Activated CD8-positive, alpha-beta T cell treated with anti-CD3 and anti-CD28 coated beads for 36 hours (primary cell): ENCODE data around the gene STIM1. TPM values are rescaled to one million over a fixed set of nuclear protein-coding genes. Genes with fewer than 3 reads are reported as not detected.

Source experiments
- ATAC-seq: fragments of 200-7000 bp; cut with Tn5 transposase; one replicate; pipeline ENCODE4 v1.10.0; 2021; ENCODE audit warnings: mild to moderate bottlenecking, moderate library complexity
- CTCF ChIA-PET: fragments of 350-600 bp; sonication (Branson Sonifier 250); formaldehyde crosslinking; loops from one replicate; lab custom pipeline; 2021; ENCODE audit warnings: antibody characterized with exemption; lab: Charles Lee
- POLR2A ChIA-PET: fragments of 350-600 bp; sonication (Branson Sonifier 250); formaldehyde crosslinking; loops from one replicate; lab custom pipeline; 2021; ENCODE audit warnings: antibody characterized with exemption; lab: Charles Lee
- DNase-seq: peaks from one replicate; pipeline ENCODE4 v3.0.0-alpha.2; 2020
- H3K27ac Mint-ChIP-seq: one replicate; pipeline ENCODE4 v1.8.0; 2021; ENCODE audit warnings: mild to moderate bottlenecking, mixed read lengths
- H3K27me3 Mint-ChIP-seq: one replicate; pipeline ENCODE4 v1.8.0; 2021; ENCODE audit warnings: mixed read lengths
- H3K36me3 Mint-ChIP-seq: one replicate; pipeline ENCODE4 v1.8.0; 2021; ENCODE audit warnings: low read depth, mixed read lengths
- H3K4me1 Mint-ChIP-seq: one replicate; pipeline ENCODE4 v1.8.0; 2021; ENCODE audit warnings: low read depth, mixed read lengths
- H3K4me3 Mint-ChIP-seq: one replicate; pipeline ENCODE4 v1.8.0; 2021; ENCODE audit warnings: mild to moderate bottlenecking, moderate library complexity, mixed read lengths
- H3K9me3 Mint-ChIP-seq: one replicate; pipeline ENCODE4 v1.8.0; 2021; ENCODE audit warnings: mixed read lengths
- intact Hi-C: fragments of 100-400 bp; cut with micrococcal nuclease; formaldehyde crosslinking; loops from one replicate; pipeline ENCODE4 v1.10.0; 2022
- total RNA-seq, 2 experiments: library from RNA; stranded (reverse); gene quantifications; one replicate each; pipeline ENCODE4 v1.2.3, GENCODE V29; 2021
- TF ChIP-seq, protein P1 (sequence below): fragments of 200-600 bp; IDR thresholded peaks from one replicate; pipeline ENCODE4 v1.8.0; 2022; ENCODE audit warnings: antibody characterized with exemption, mild to moderate bottlenecking

STIM1 gene
- total RNA-seq, 2 experiments from 2014 or later, result 60.8 to 61.4 TPM

- POLR2A ChIA-PET, result interaction anchor here (2.0 kb wide), 1 partner anchor 81 kb away, joined by 8 read pairs; no protein-coding TSS in a partner anchor
- DNase-seq (no peak), ATAC-seq (no peak)
- peak overlapping the region; percentile 60 for H3K27ac Mint-ChIP-seq
- H3K36me3 Mint-ChIP-seq, result peaks cover 5% of the 10 kb centered on the region
- no peaks in the 10 kb centered on the region for H3K27me3 Mint-ChIP-seq
- peaks cover 60% of the 10 kb centered on the region for H3K4me1 Mint-ChIP-seq
- intact Hi-C loops, result no loop called here
- no peak overlapping the region for H3K4me3 Mint-ChIP-seq
- CTCF ChIA-PET, result no interaction called here
- TF ChIP-seq, protein P1, sequence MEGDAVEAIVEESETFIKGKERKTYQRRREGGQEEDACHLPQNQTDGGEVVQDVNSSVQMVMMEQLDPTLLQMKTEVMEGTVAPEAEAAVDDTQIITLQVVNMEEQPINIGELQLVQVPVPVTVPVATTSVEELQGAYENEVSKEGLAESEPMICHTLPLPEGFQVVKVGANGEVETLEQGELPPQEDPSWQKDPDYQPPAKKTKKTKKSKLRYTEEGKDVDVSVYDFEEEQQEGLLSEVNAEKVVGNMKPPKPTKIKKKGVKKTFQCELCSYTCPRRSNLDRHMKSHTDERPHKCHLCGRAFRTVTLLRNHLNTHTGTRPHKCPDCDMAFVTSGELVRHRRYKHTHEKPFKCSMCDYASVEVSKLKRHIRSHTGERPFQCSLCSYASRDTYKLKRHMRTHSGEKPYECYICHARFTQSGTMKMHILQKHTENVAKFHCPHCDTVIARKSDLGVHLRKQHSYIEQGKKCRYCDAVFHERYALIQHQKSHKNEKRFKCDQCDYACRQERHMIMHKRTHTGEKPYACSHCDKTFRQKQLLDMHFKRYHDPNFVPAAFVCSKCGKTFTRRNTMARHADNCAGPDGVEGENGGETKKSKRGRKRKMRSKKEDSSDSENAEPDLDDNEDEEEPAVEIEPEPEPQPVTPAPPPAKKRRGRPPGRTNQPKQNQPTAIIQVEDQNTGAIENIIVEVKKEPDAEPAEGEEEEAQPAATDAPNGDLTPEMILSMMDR, result no peak
- H3K9me3 Mint-ChIP-seq, result no peaks in the 10 kb centered on the region
Observed at GRCh38 chr11:3934658-3935057, 79.2 kb downstream of the STIM1 start.

- Mint-ChIP-seq H3K36me3 (peaks cover 5% of the 10 kb centered on the region), H3K27me3 (no peaks in the 10 kb centered on the region), H3K27ac (peak overlapping the region; percentile 16), H3K4me3 (no peak overlapping the region), H3K9me3 (no peaks in the 10 kb centered on the region), H3K4me1 (peaks cover 68% of the 10 kb centered on the region)
- ATAC-seq (no peak), DNase-seq (no peak)
- ChIA-PET POLR2A (interaction anchor here (1.2 kb wide), 1 partner anchor 18 kb away, joined by 3 read pairs; no protein-coding TSS in a partner anchor), CTCF (interaction anchor here (1.3 to 1.8 kb wide), 4 partner anchors 21 to 121 kb away, joined by 3 to 7 read pairs (median 6); partner anchors contain the start of gene STIM1)
- TF ChIP-seq, protein P1, result no peak
- intact Hi-C loops, result no loop called here
Observed at GRCh38 chr11:3936517-3936916, 81.1 kb downstream of the STIM1 start.

GRCh38 chr11:3939211-3939610 lies 83.7 kb downstream of the STIM1 start:
- TF ChIP-seq, protein P1, result no peak
- CTCF ChIA-PET, result interaction anchor here (1.3 to 1.7 kb wide), 4 partner anchors 13 to 90 kb away, joined by 3 to 12 read pairs (median 5); partner anchors contain the start of gene STIM1
- DNase-seq (no peak), ATAC-seq (no peak)
- Mint-ChIP-seq H3K27ac (peak overlapping the region; percentile 35), H3K4me1 (peaks cover 84% of the 10 kb centered on the region), H3K27me3 (no peaks in the 10 kb centered on the region), H3K9me3 (no peaks in the 10 kb centered on the region), H3K36me3 (peaks cover 12% of the 10 kb centered on the region), H3K4me3 (no peak overlapping the region)
- intact Hi-C loops, result no loop called here
- POLR2A ChIA-PET, result interaction anchor here (0.6 to 2.3 kb wide), 3 partner anchors 8 to 50 kb away, joined by 3 to 8 read pairs (median 3); no protein-coding TSS in a partner anchor

- TF ChIP-seq, protein P1, result no peak
- Mint-ChIP-seq H3K27me3 (no peaks in the 10 kb centered on the region), H3K4me1 (peaks cover 84% of the 10 kb centered on the region), H3K9me3 (no peaks in the 10 kb centered on the region), H3K4me3 (no peak overlapping the region), H3K27ac (no peak overlapping the region), H3K36me3 (peaks cover 17% of the 10 kb centered on the region)
- DNase-seq, result no peak
- ChIA-PET CTCF (interaction anchor here (1.1 to 1.7 kb wide), 5 partner anchors 13 to 133 kb away, joined by 3 to 12 read pairs (median 4); partner anchors contain the start of gene STIM1), POLR2A (interaction anchor here (0.6 to 1.3 kb wide), 3 partner anchors 13 to 51 kb away, joined by 3 read pairs; no protein-coding TSS in a partner anchor)
- ATAC-seq, result no peak
- intact Hi-C loops, result no loop called here
Observed at GRCh38 chr11:3939651-3940190, 84.3 kb downstream of the STIM1 start.
